ENCODE results near the gene NUP107.

DNA sequence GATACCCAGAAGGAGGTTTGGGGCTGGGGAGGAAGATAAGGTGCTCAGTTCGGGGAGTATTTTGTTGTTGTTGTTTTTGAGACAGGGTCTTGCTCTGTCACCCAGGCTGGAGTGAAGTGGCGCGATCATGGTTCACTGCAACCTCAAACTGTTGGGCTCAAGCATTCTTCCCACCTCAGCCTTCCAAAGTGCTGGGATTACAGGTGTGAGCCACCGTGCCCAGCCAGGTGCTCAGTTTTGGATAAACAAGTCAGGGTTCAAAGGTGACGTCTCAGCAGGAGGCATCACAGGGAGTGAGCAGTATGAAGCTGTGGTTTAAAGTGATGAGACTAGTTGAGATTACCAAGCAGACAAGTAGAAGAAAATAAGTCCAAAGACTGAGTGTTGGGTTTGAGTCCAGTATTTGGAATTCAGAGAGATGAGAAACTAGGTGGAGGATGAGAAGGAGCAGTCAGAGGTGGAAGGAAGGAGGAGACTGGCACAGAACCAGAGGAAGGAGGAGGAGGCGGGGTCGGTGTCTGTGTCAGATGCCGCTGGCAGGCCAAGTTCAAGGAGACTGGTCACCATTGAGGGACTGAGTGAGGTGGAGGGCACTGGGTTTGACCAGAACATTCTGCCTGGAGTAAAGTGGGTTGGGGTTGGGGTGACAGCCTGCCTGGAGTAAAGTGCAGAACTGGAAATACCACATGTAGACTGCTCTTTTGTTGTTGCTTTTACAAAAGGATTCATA is 75.3 kb downstream of the NUP107 start:
- no peak for TF ChIP-seq POLR2A (IDR thresholded peaks at IDR 0.05)
- TF ChIP-seq, protein P1, sequence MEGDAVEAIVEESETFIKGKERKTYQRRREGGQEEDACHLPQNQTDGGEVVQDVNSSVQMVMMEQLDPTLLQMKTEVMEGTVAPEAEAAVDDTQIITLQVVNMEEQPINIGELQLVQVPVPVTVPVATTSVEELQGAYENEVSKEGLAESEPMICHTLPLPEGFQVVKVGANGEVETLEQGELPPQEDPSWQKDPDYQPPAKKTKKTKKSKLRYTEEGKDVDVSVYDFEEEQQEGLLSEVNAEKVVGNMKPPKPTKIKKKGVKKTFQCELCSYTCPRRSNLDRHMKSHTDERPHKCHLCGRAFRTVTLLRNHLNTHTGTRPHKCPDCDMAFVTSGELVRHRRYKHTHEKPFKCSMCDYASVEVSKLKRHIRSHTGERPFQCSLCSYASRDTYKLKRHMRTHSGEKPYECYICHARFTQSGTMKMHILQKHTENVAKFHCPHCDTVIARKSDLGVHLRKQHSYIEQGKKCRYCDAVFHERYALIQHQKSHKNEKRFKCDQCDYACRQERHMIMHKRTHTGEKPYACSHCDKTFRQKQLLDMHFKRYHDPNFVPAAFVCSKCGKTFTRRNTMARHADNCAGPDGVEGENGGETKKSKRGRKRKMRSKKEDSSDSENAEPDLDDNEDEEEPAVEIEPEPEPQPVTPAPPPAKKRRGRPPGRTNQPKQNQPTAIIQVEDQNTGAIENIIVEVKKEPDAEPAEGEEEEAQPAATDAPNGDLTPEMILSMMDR (IDR thresholded peaks at IDR 0.05), result no peak

Measured in adrenal gland (tissue), 5 donors.